Measurements from ENCODE around the gene RTRAF. TPM values are rescaled to one million over a fixed set of nuclear protein-coding genes. Genes with fewer than 3 reads are reported as not detected.

Gene RTRAF
- polyA plus RNA-seq, 1 donor (not counting 4 experiments of a cell fraction or from before 2014, with no cell fraction given), result 255 TPM

GRCh38 chr14:52018252-52018651 is 28.9 kb downstream of the RTRAF start:
- Histone ChIP-seq H3K9me1 (ENCODE audit: control insufficient read depth, extremely low read depth, insufficient read depth, low read length) (no peaks in the 10 kb centered on the region), H4K20me1 (ENCODE audit: control insufficient read depth, extremely low read depth, insufficient read depth, low read length) (no peaks in the 10 kb centered on the region), H3K4me2 (ENCODE audit: control insufficient read depth, extremely low read depth, insufficient read depth, low read depth, low read length) (no peak overlapping the region), H3K27me3 (ENCODE audit: control insufficient read depth, extremely low read depth, insufficient read depth, low read length) (no peaks in the 10 kb centered on the region), H3K36me3 (ENCODE audit: control insufficient read depth in 2 of 2, extremely low read depth in 1 of 2, insufficient read depth in 2 of 2, low read length in 2 of 2) (no peaks in the 10 kb centered on the region), H3K27ac (ENCODE audit: control insufficient read depth, insufficient read depth, low read length) (no peak overlapping the region), H3K9me3 (ENCODE audit: control insufficient read depth, low read depth, low read length) (no peaks in the 10 kb centered on the region), H3K79me2 (ENCODE audit: control insufficient read depth, insufficient read depth, low read length) (no peaks in the 10 kb centered on the region), H2AFZ (ENCODE audit: control insufficient read depth, low read length) (no peak overlapping the region), H3K4me3 (ENCODE audit: control insufficient read depth in 2 of 3, extremely low read depth in 1 of 3, insufficient read depth in 2 of 3, low read depth in 1 of 3, low read length in 3 of 3) (no peak overlapping the region), H3K4me1 (ENCODE audit: control insufficient read depth, extremely low read depth, insufficient read depth, low read length) (no peaks in the 10 kb centered on the region), H3K9ac (ENCODE audit: control insufficient read depth, extremely low read depth, insufficient read depth, low read length) (no peak overlapping the region)
- no peak for TF ChIP-seq EZH2 (IDR thresholded peaks at IDR 0.05; ENCODE audit: low read length)
- TF ChIP-seq, protein P1, sequence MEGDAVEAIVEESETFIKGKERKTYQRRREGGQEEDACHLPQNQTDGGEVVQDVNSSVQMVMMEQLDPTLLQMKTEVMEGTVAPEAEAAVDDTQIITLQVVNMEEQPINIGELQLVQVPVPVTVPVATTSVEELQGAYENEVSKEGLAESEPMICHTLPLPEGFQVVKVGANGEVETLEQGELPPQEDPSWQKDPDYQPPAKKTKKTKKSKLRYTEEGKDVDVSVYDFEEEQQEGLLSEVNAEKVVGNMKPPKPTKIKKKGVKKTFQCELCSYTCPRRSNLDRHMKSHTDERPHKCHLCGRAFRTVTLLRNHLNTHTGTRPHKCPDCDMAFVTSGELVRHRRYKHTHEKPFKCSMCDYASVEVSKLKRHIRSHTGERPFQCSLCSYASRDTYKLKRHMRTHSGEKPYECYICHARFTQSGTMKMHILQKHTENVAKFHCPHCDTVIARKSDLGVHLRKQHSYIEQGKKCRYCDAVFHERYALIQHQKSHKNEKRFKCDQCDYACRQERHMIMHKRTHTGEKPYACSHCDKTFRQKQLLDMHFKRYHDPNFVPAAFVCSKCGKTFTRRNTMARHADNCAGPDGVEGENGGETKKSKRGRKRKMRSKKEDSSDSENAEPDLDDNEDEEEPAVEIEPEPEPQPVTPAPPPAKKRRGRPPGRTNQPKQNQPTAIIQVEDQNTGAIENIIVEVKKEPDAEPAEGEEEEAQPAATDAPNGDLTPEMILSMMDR (optimal IDR thresholded peaks at IDR 0.05 in 1 of 3, IDR thresholded peaks at IDR 0.05 in 1 of 3, conservative IDR thresholded peaks at IDR 0.05 in 1 of 3; ENCODE audit: extremely low read depth in 1 of 3, insufficient read depth in 2 of 3, low read length in 3 of 3), result no peak
- no peak for FAIRE-seq
- DNase-seq (ENCODE audit: low read depth, low spot score), result no peak
- dilution Hi-C loops (cut with MboI; ENCODE audit: extremely low pct_ligation_motif_present, low sequenced_read_pairs), result no loop called here

DNA sequence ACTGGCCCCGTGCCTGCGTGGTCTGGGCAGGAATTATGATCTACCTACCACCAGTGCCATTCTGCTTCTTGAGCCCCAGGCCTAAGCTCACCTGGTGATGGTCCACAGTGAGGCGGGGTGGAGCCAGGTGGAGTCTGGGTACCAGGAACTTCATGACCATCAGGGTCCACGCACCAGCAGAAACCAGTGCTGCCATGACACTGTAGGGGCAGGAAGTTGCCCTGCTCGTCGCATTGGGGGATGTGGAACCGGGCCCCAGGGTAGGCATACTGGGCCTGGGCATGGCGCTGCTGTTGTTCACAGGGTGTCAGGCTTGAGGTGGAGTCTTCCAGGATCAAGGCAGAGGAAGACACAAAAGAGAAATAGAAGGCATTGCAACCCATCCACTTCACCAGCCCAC is 29.6 kb downstream of the RTRAF start:
- Histone ChIP-seq H3K9ac (ENCODE audit: control insufficient read depth, extremely low read depth, insufficient read depth, low read length) (no peak overlapping the region), H3K4me2 (ENCODE audit: control insufficient read depth, extremely low read depth, insufficient read depth, low read depth, low read length) (no peak overlapping the region), H3K4me1 (ENCODE audit: control insufficient read depth, extremely low read depth, insufficient read depth, low read length) (peaks cover 2% of the 10 kb centered on the region), H3K36me3 (ENCODE audit: control insufficient read depth in 2 of 2, extremely low read depth in 1 of 2, insufficient read depth in 2 of 2, low read length in 2 of 2) (no peaks in the 10 kb centered on the region), H4K20me1 (ENCODE audit: control insufficient read depth, extremely low read depth, insufficient read depth, low read length) (no peaks in the 10 kb centered on the region), H2AFZ (ENCODE audit: control insufficient read depth, low read length) (no peak overlapping the region), H3K4me3 (ENCODE audit: control insufficient read depth in 2 of 3, extremely low read depth in 1 of 3, insufficient read depth in 2 of 3, low read depth in 1 of 3, low read length in 3 of 3) (no peak overlapping the region), H3K79me2 (ENCODE audit: control insufficient read depth, insufficient read depth, low read length) (no peaks in the 10 kb centered on the region), H3K9me1 (ENCODE audit: control insufficient read depth, extremely low read depth, insufficient read depth, low read length) (no peaks in the 10 kb centered on the region), H3K27ac (ENCODE audit: control insufficient read depth, insufficient read depth, low read length) (no peak overlapping the region), H3K9me3 (ENCODE audit: control insufficient read depth, low read depth, low read length) (no peaks in the 10 kb centered on the region), H3K27me3 (ENCODE audit: control insufficient read depth, extremely low read depth, insufficient read depth, low read length) (no peaks in the 10 kb centered on the region)
- TF ChIP-seq EZH2 (IDR thresholded peaks at IDR 0.05; ENCODE audit: low read length), result no peak
- TF ChIP-seq, protein P1 (optimal IDR thresholded peaks at IDR 0.05 in 1 of 3, IDR thresholded peaks at IDR 0.05 in 1 of 3, conservative IDR thresholded peaks at IDR 0.05 in 1 of 3; ENCODE audit: extremely low read depth in 1 of 3, insufficient read depth in 2 of 3, low read length in 3 of 3), result no peak
- FAIRE-seq, result no peak
- DNase-seq (ENCODE audit: low read depth, low spot score), result no peak
- dilution Hi-C loops (cut with MboI; ENCODE audit: extremely low pct_ligation_motif_present, low sequenced_read_pairs), result no loop called here
